ENCODE results near the gene MYBPH.

The MYBPH gene, protein sequence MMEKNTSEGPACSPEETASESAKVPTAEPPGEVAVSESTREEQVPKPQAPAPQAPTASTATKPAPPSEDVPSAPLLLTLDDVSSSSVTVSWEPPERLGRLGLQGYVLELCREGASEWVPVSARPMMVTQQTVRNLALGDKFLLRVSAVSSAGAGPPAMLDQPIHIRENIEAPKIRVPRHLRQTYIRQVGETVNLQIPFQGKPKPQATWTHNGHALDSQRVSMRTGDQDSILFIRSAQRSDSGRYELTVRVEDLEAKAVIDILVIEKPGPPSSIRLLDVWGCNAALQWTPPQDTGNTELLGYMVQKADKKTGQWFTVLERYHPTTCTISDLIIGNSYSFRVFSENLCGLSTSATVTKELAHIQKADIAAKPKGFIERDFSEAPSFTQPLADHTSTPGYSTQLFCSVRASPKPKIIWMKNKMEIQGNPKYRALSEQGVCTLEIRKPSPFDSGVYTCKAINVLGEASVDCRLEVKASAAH

DNA sequence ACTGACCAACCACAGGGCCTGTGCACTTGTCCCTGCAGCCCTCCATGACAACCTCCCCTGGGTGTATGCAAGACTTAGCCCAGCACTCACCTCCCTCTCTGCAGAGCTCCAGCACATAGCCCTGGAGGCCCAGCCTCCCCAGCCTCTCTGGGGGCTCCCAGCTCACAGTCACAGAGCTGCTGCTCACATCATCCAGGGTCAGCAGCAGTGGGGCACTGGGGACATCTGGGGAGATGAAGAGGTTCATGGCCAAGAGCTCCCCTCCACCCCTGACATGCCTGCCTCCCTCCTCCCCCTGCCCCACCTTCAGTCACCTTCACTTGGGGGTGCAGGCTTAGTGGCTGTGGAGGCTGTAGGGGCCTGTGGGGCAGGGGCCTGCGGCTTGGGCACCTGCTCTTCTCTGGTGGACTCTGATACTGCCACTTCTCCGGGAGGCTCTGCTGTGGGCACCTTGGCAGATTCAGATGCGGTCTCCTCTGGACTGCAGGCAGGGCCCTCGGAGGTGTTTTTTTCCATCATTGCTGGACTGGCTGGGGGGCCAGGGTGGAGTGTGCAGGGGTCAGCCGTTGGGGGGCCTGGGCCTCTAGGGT lies at the start of gene MYBPH:
TSS of gene MYBPH (minus strand) at position 590 of the 590 bp plus-strand sequence. CDS start at position 519, 71 bp downstream.
- peaks cover 16% of the 10 kb centered on the region; the same call in 1 of the 2 replicates for H4K20me1 ChIP-seq
- H3K4me1 ChIP-seq: peaks cover 100% of the 10 kb centered on the region
- H3K4me2 ChIP-seq: peak within 1 kb of the TSS; percentile 91
- H3K4me3 ChIP-seq: peak within 1 kb of the TSS; percentile 68
- no peak for TF ChIP-seq Cebpa-rat (IDR thresholded peaks at IDR 0.05)
- H3K9me3 ChIP-seq: no peaks in the 10 kb centered on the region
- H3K36me3 ChIP-seq: peaks cover 17% of the 10 kb centered on the region; the same call in 1 of the 2 replicates
- no peaks in the 10 kb centered on the region for H3K27me3 ChIP-seq
- H3K9ac ChIP-seq: peak within 1 kb of the TSS; percentile 85
- H3K27ac ChIP-seq: peak within 1 kb of the TSS; percentile 95

DNA sequence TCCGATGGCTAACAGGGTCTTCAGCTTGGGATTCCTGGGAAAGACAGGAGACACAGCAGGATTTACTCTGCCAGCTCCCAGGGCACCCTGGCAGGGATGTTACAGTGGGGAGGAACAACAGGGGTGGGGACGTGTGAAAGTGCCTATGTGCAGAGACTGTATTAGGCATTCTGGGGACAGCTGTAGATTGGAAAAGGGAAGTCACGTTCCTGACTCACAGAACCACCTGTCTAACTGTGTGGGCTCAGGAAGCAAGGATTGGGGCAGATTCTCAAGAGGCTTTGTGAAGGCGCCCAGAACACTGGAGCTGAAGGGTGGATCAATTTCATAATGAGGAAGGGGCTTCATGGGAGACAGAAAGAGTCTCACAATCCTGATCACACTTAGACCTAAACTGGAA lies 49.4 kb upstream of the MYBPH start:
- no peak overlapping the region for H3K27ac ChIP-seq
- no peak overlapping the region for H3K4me3 ChIP-seq
- no peaks in the 10 kb centered on the region for H3K36me3 ChIP-seq
- no peaks in the 10 kb centered on the region for H3K9me3 ChIP-seq
- H3K27me3 ChIP-seq: no peaks in the 10 kb centered on the region
- H3K4me1 ChIP-seq: no peaks in the 10 kb centered on the region
- H4K20me1 ChIP-seq: no peaks in the 10 kb centered on the region
- no peak for TF ChIP-seq Cebpa-rat (IDR thresholded peaks at IDR 0.05)
- H3K4me2 ChIP-seq: no peak overlapping the region
- no peak overlapping the region for H3K9ac ChIP-seq

DNA sequence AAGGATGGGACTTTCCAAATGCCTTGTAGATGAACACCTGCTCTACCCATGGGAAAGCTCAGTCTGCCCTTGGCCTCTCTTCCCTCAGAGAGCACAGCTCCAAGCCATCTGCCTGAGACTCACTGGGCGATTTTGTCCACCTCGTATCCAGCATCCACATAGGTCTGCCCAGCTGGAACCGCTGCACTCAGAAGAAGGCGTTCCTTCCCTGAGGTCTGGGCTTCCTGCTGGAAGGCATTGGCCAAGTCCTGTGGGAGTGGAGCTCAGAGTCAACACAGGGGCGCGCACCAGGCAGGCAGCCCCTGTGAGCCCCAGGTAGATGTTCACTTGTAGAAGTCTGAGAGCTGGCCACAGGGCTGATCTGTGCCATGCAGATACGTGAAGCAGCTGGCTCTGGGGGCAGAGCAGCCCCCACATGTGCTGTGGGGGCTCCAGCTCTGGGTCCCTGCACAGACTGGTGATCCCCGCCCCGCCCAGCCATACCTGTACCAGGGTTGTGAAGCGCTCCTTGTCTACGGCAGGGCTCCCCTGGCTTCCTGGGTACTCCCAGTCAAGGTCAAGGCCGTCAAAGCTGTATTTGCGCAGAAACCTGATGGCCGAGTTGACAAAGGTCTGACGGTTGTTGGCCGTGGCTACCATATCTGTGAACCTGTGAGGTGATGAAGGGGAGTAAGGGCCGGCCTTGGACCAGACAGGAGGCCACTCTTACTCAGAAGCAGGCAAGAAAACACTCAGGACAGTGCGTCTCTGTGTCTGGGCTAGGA lies 47.6 kb upstream of the MYBPH start:
- H4K20me1 ChIP-seq: no peaks in the 10 kb centered on the region
- no peak overlapping the region for H3K9ac ChIP-seq
- H3K4me2 ChIP-seq: no peak overlapping the region
- H3K4me3 ChIP-seq: no peak overlapping the region
- peaks cover 1% of the 10 kb centered on the region for H3K4me1 ChIP-seq
- no peak for TF ChIP-seq Cebpa-rat (IDR thresholded peaks at IDR 0.05)
- no peaks in the 10 kb centered on the region for H3K9me3 ChIP-seq
- no peaks in the 10 kb centered on the region for H3K36me3 ChIP-seq
- H3K27ac ChIP-seq: no peak overlapping the region
- no peaks in the 10 kb centered on the region for H3K27me3 ChIP-seq

DNA sequence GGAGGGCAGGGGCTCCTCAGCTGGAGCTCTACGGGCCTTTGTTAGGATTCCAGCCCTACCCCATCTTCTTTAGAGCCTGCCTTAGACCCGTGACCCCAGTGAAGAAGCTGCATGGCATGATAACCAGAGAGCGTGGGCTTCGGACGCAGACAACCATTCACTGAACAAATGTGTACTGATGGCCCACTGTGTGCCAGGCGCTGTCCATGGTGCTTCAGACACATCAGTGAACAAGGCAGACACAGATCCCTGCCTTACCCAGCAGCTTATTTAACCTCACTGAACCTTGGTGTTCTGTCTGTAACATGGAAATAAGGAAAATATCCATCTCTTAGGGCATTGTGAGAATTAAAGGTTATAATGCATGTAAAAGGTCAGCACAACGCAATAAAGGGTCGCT lies 44.3 kb upstream of the MYBPH start:
- Histone ChIP-seq H3K9ac (no peak overlapping the region), H3K9me3 (no peaks in the 10 kb centered on the region), H4K20me1 (no peaks in the 10 kb centered on the region), H3K4me1 (peaks cover 34% of the 10 kb centered on the region), H3K36me3 (no peaks in the 10 kb centered on the region), H3K27ac (no peak overlapping the region), H3K4me2 (no peak overlapping the region), H3K27me3 (no peaks in the 10 kb centered on the region), H3K4me3 (no peak overlapping the region)
- TF ChIP-seq Cebpa-rat (IDR thresholded peaks at IDR 0.05): no peak

DNA sequence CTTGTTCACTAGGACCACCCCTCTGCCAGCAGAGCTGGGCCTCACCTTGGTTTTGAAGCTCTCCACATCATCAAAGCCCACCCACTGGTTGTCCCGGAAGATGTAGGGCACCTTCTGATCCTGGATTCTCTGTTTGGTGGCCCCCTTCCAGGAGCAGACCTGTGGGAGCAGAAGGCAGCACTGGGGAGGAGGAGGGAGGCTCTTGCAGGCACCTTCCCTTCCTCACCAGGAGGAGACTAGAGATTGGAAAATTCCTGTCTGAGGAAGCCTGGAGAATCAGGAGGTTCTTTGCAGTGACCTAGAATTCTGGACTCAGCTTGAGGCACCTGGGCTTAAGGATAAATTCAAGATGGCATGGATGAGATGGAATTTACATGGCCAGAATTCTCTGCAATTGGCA lies 43.5 kb upstream of the MYBPH start:
- Histone ChIP-seq H3K4me2 (no peak overlapping the region), H3K4me1 (peaks cover 42% of the 10 kb centered on the region), H3K36me3 (no peaks in the 10 kb centered on the region), H3K27me3 (no peaks in the 10 kb centered on the region), H3K4me3 (no peak overlapping the region), H4K20me1 (no peaks in the 10 kb centered on the region), H3K27ac (no peak overlapping the region), H3K9me3 (no peaks in the 10 kb centered on the region), H3K9ac (no peak overlapping the region)
- no peak for TF ChIP-seq Cebpa-rat (IDR thresholded peaks at IDR 0.05)

DNA sequence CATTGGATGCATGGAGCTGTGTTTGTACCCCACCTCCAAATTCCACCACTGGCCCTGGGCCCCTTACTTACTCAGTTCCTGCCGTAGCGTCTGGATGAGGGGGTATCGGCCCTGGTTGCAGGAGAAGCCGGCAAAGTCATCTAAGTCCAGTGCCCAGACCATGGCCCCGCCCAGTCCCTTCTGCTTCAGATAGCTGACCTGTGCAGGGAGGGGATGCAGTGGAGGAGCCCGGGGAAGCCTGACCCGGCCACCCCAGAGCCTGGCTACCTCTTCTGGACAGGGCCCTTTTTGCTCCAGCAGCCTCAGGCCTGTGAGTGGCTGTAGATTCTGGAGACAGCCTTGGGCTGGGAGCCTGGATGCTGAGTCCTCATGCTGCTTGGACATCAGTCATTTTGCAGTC lies 42.0 kb upstream of the MYBPH start:
- H3K27me3 ChIP-seq: no peaks in the 10 kb centered on the region
- peak overlapping the region; percentile 12; the same call in 1 of the 2 replicates for H3K27ac ChIP-seq
- no peaks in the 10 kb centered on the region for H3K9me3 ChIP-seq
- peak overlapping the region; percentile 82 for H3K4me2 ChIP-seq
- H4K20me1 ChIP-seq: no peaks in the 10 kb centered on the region
- TF ChIP-seq Cebpa-rat (IDR thresholded peaks at IDR 0.05): no peak
- no peak overlapping the region for H3K4me3 ChIP-seq
- H3K36me3 ChIP-seq: no peaks in the 10 kb centered on the region
- H3K9ac ChIP-seq: peak overlapping the region; percentile 25; the same call in 1 of the 2 replicates
- peaks cover 52% of the 10 kb centered on the region for H3K4me1 ChIP-seq

DNA sequence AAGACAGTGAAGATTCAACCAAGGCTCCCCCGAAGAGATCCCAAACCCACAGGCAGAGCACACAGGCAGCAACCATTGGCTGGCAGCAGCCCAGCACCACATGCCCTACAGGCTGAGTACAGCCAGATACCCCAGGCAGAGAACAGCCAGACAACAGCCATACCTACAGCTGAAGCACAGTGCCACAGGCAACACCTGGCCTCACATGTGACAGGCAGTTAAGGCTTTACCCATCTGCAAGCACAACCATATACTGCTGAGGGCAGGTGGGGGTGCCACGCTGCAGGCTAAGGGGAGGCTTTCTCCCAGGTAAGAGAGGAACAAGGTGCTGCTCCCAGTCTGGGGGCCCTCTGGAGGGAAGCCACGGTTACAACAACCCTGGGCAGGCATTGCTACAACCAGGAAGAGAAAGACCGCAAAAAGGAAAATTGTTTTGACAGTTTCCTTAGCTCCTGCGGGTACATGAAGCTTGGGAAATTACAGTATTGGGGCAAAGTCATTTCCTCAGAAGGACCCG lies 41.6 kb upstream of the MYBPH start:
- Histone ChIP-seq H3K4me1 (peaks cover 52% of the 10 kb centered on the region), H3K4me3 (no peak overlapping the region), H3K27me3 (no peaks in the 10 kb centered on the region), H3K27ac (peak overlapping the region; percentile 12; the same call in 1 of the 2 replicates), H3K4me2 (peak overlapping the region; percentile 82), H3K9me3 (no peaks in the 10 kb centered on the region), H3K36me3 (no peaks in the 10 kb centered on the region), H4K20me1 (no peaks in the 10 kb centered on the region), H3K9ac (peak overlapping the region; percentile 25; the same call in 1 of the 2 replicates)
- TF ChIP-seq Cebpa-rat (IDR thresholded peaks at IDR 0.05): no peak

DNA sequence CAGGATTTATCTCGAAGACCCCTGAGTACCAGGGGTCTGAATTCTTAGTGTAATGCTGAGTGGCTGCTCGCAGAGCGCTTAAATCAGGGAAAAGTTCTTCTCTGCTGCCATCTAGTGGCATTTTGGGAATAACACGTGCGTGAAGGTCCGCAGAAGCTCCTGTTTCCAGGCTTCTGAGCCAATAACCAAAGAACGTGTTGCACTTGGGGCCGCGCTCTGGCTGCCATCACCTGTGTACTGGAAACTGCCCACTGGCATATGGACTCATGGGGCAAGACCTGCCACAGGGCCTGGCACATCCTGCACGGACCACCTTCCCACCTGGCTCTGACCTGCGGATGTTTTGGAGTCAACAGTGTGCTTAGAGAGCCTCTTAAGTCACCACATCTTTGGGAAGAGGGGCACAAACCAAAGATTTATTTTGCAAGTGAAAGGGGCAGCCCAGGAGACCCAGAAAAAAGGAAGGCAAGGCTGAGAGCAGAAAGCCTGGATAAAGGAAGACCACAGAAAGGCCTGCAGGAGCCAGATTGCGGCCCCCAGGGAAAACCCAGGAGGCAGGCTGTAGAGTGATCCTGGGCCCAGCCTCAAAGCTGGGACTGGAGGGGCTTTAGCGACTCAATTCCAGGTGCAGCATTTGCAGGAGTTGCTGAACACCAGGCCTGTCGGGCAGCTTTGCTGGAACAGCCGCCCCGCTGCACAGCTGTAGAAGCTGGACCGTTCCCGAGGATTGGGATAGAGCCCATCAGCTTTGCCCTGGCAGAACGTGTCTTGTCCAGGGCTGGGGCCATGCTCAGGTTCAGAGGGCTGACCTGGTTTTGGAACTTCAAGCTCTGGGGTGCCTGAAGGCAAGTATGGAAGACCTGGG lies 40.9 kb upstream of the MYBPH start:
- no peak for TF ChIP-seq Cebpa-rat (IDR thresholded peaks at IDR 0.05)
- no peaks in the 10 kb centered on the region for H3K27me3 ChIP-seq
- no peak overlapping the region for H3K4me3 ChIP-seq
- H3K36me3 ChIP-seq: no peaks in the 10 kb centered on the region
- peaks cover 55% of the 10 kb centered on the region for H3K4me1 ChIP-seq
- no peak overlapping the region for H3K9ac ChIP-seq
- H3K27ac ChIP-seq: peak overlapping the region; percentile 80; the same call in 1 of the 2 replicates
- H4K20me1 ChIP-seq: no peaks in the 10 kb centered on the region
- H3K9me3 ChIP-seq: no peaks in the 10 kb centered on the region
- H3K4me2 ChIP-seq: peak overlapping the region; percentile 82

DNA sequence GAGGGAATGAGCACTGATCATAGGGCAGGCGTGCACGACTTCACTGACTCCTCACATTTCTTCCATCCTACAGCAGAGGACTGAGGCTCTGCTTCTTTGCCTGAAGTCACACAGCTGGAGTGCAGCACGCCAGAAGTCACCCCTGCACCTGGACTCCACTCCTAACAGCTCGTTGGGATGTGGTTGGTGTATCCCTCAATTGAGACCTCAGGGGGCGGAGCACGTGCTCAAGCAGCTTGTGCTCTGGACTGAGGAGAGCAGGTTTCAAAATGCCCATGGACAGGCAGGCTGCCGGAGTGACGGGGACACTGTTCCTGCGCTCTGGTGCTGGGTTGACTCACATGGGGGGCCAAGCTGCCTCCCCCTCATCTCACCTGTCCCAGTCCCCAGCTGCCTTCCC lies 39.9 kb upstream of the MYBPH start:
- Histone ChIP-seq H3K4me2 (peak overlapping the region; percentile 82), H3K27me3 (no peaks in the 10 kb centered on the region), H3K4me1 (peaks cover 55% of the 10 kb centered on the region), H3K27ac (peak overlapping the region; percentile 80), H3K9ac (peak overlapping the region; percentile 70), H3K9me3 (no peaks in the 10 kb centered on the region), H3K4me3 (no peak overlapping the region; the same call in 1 of the 2 replicates), H4K20me1 (no peaks in the 10 kb centered on the region), H3K36me3 (no peaks in the 10 kb centered on the region)
- no peak for TF ChIP-seq Cebpa-rat (IDR thresholded peaks at IDR 0.05)

Data from BLaER1 (cell line).